ENCODE results near the gene NTM. TPM values are rescaled to one million over a fixed set of nuclear protein-coding genes. Genes with fewer than 3 reads are reported as not detected.

Gene NTM
- total RNA-seq, 2 experiments from 2014 or later = not detected

- Mint-ChIP-seq H3K27me3 (no peaks in the 10 kb centered on the region), H3K4me1 (no peaks in the 10 kb centered on the region), H3K36me3 (ENCODE audit: low read depth) (no peaks in the 10 kb centered on the region), H3K4me3 (no peak overlapping the region), H3K27ac (no peak overlapping the region), H3K9me3 (no peaks in the 10 kb centered on the region)
- DNase-seq = no peak
- ChIA-PET POLR2A (no interaction called here), CTCF (no interaction called here)
Observed at GRCh38 chr11:131965504-131965903, 595.1 kb downstream of the NTM start.

- Mint-ChIP-seq H3K27ac (no peak overlapping the region), H3K27me3 (no peaks in the 10 kb centered on the region), H3K4me3 (no peak overlapping the region), H3K4me1 (no peaks in the 10 kb centered on the region), H3K9me3 (no peaks in the 10 kb centered on the region), H3K36me3 (ENCODE audit: low read depth) (no peaks in the 10 kb centered on the region)
- ChIA-PET POLR2A (no interaction called here), CTCF (no interaction called here)
- DNase-seq = no peak
Observed at GRCh38 chr11:131966667-131967066, 596.3 kb downstream of the NTM start.

- Mint-ChIP-seq H3K36me3 (ENCODE audit: low read depth) (no peaks in the 10 kb centered on the region), H3K27ac (no peak overlapping the region), H3K9me3 (no peaks in the 10 kb centered on the region), H3K4me3 (no peak overlapping the region), H3K27me3 (no peaks in the 10 kb centered on the region), H3K4me1 (no peaks in the 10 kb centered on the region)
- CTCF ChIA-PET = no interaction called here
- no peak for DNase-seq
- POLR2A ChIA-PET = no interaction called here
Observed at GRCh38 chr11:131969261-131969660, 598.8 kb downstream of the NTM start.

GRCh38 chr11:131973061-131973460 is 602.6 kb downstream of the NTM start:
- Mint-ChIP-seq H3K4me3 (no peak overlapping the region), H3K36me3 (ENCODE audit: low read depth) (no peaks in the 10 kb centered on the region), H3K27me3 (no peaks in the 10 kb centered on the region), H3K4me1 (no peaks in the 10 kb centered on the region), H3K27ac (no peak overlapping the region), H3K9me3 (no peaks in the 10 kb centered on the region)
- POLR2A ChIA-PET = no interaction called here
- DNase-seq = no peak
- CTCF ChIA-PET = no interaction called here

- ChIA-PET POLR2A (no interaction called here), CTCF (no interaction called here)
- no peaks in the 10 kb centered on the region for H3K36me3 Mint-ChIP-seq (ENCODE audit: low read depth)
- H3K4me1 Mint-ChIP-seq = no peaks in the 10 kb centered on the region
- H3K9me3 Mint-ChIP-seq = no peaks in the 10 kb centered on the region
- no peak overlapping the region for H3K27ac Mint-ChIP-seq
- no peak overlapping the region for H3K4me3 Mint-ChIP-seq
- H3K27me3 Mint-ChIP-seq = no peaks in the 10 kb centered on the region
- no peak for DNase-seq
Observed at GRCh38 chr11:131975619-131976018, 605.2 kb downstream of the NTM start.

- no peaks in the 10 kb centered on the region for H3K36me3 Mint-ChIP-seq (ENCODE audit: low read depth)
Observed at GRCh38 chr11:131976021-131976420, 605.6 kb downstream of the NTM start.

GRCh38 chr11:131977231-131977630 is 606.8 kb downstream of the NTM start:
- no peaks in the 10 kb centered on the region for H3K27me3 Mint-ChIP-seq
- CTCF ChIA-PET = no interaction called here
- H3K4me1 Mint-ChIP-seq = no peaks in the 10 kb centered on the region
- no peak for DNase-seq
- H3K36me3 Mint-ChIP-seq (ENCODE audit: low read depth) = no peaks in the 10 kb centered on the region
- no peaks in the 10 kb centered on the region for H3K9me3 Mint-ChIP-seq
- POLR2A ChIA-PET = no interaction called here
- H3K4me3 Mint-ChIP-seq = no peak overlapping the region
- H3K27ac Mint-ChIP-seq = no peak overlapping the region

More at GRCh38 chr11:131976021-131976420, 605.6 kb downstream of the NTM start:
- DNase-seq = no peak
- Mint-ChIP-seq H3K4me1 (no peaks in the 10 kb centered on the region), H3K27ac (no peak overlapping the region), H3K9me3 (no peaks in the 10 kb centered on the region), H3K4me3 (no peak overlapping the region), H3K27me3 (no peaks in the 10 kb centered on the region)
- ChIA-PET POLR2A (no interaction called here), CTCF (no interaction called here)

GRCh38 chr11:131977854-131978253 is 607.4 kb downstream of the NTM start:
- Mint-ChIP-seq H3K27me3 (no peaks in the 10 kb centered on the region), H3K36me3 (ENCODE audit: low read depth) (no peaks in the 10 kb centered on the region), H3K27ac (no peak overlapping the region), H3K4me3 (no peak overlapping the region), H3K4me1 (no peaks in the 10 kb centered on the region), H3K9me3 (no peaks in the 10 kb centered on the region)
- POLR2A ChIA-PET = no interaction called here
- CTCF ChIA-PET = no interaction called here
- no peak for DNase-seq

GRCh38 chr11:131978351-131978750 is 607.9 kb downstream of the NTM start:
- CTCF ChIA-PET = no interaction called here
- no peaks in the 10 kb centered on the region for H3K9me3 Mint-ChIP-seq
- no peak overlapping the region for H3K27ac Mint-ChIP-seq
- no peak overlapping the region for H3K4me3 Mint-ChIP-seq
- H3K4me1 Mint-ChIP-seq = no peaks in the 10 kb centered on the region
- POLR2A ChIA-PET = no interaction called here
- H3K36me3 Mint-ChIP-seq (ENCODE audit: low read depth) = no peaks in the 10 kb centered on the region
- no peaks in the 10 kb centered on the region for H3K27me3 Mint-ChIP-seq
- no peak for DNase-seq

GRCh38 chr11:131979364-131979763 is 608.9 kb downstream of the NTM start:
- ChIA-PET CTCF (no interaction called here), POLR2A (no interaction called here)
- no peak for DNase-seq
- no peaks in the 10 kb centered on the region for H3K9me3 Mint-ChIP-seq
- no peaks in the 10 kb centered on the region for H3K36me3 Mint-ChIP-seq (ENCODE audit: low read depth)
- H3K4me1 Mint-ChIP-seq = no peaks in the 10 kb centered on the region
- H3K4me3 Mint-ChIP-seq = no peak overlapping the region
- H3K27me3 Mint-ChIP-seq = no peaks in the 10 kb centered on the region
- H3K27ac Mint-ChIP-seq = no peak overlapping the region

- H3K27me3 Mint-ChIP-seq = no peaks in the 10 kb centered on the region
- H3K4me3 Mint-ChIP-seq = no peak overlapping the region
- no peaks in the 10 kb centered on the region for H3K4me1 Mint-ChIP-seq
- H3K9me3 Mint-ChIP-seq = peaks cover 4% of the 10 kb centered on the region
- DNase-seq = no peak
- POLR2A ChIA-PET = no interaction called here
- no peaks in the 10 kb centered on the region for H3K36me3 Mint-ChIP-seq (ENCODE audit: low read depth)
- H3K27ac Mint-ChIP-seq = no peak overlapping the region
- CTCF ChIA-PET = no interaction called here
Observed at GRCh38 chr11:131980199-131980598, 609.8 kb downstream of the NTM start.

- CTCF ChIA-PET = no interaction called here
- Mint-ChIP-seq H3K36me3 (ENCODE audit: low read depth) (no peaks in the 10 kb centered on the region), H3K27me3 (no peaks in the 10 kb centered on the region)
Observed at GRCh38 chr11:131980888-131981668, 610.7 kb downstream of the NTM start.

GRCh38 chr11:131982154-131982553 is 611.7 kb downstream of the NTM start:
- ChIA-PET POLR2A (no interaction called here), CTCF (no interaction called here)
- Mint-ChIP-seq H3K9me3 (peaks cover 7% of the 10 kb centered on the region), H3K36me3 (ENCODE audit: low read depth) (no peaks in the 10 kb centered on the region), H3K27me3 (no peaks in the 10 kb centered on the region), H3K4me1 (no peaks in the 10 kb centered on the region), H3K4me3 (no peak overlapping the region), H3K27ac (no peak overlapping the region)
- no peak for DNase-seq

More at GRCh38 chr11:131980888-131981668, 610.7 kb downstream of the NTM start:
- Mint-ChIP-seq H3K4me3 (no peak overlapping the region), H3K9me3 (peaks cover 7% of the 10 kb centered on the region), H3K4me1 (no peaks in the 10 kb centered on the region), H3K27ac (no peak overlapping the region)
- DNase-seq = no peak
- POLR2A ChIA-PET = no interaction called here

GRCh38 chr11:131985846-131986301 is 615.5 kb downstream of the NTM start:
- CTCF ChIA-PET = no interaction called here
- H3K4me3 Mint-ChIP-seq = no peak overlapping the region
- POLR2A ChIA-PET = no interaction called here
- DNase-seq = no peak
- no peaks in the 10 kb centered on the region for H3K36me3 Mint-ChIP-seq (ENCODE audit: low read depth)
- no peak overlapping the region for H3K27ac Mint-ChIP-seq
- no peaks in the 10 kb centered on the region for H3K4me1 Mint-ChIP-seq
- H3K27me3 Mint-ChIP-seq = no peaks in the 10 kb centered on the region
- H3K9me3 Mint-ChIP-seq = peaks cover 7% of the 10 kb centered on the region
